Tibial nerve (tissue), 4 donors: ENCODE results near the gene SHROOM3. TPM values are rescaled to one million over a fixed set of nuclear protein-coding genes. Genes with fewer than 3 reads are reported as not detected.

ENCODE experiments used
- DNase-seq, 2 donors: peaks; one replicate each; pipeline ENCODE4 v3.0.0-alpha.2; 2019; ENCODE audit warnings: low spot score in 2 of 2
- H3K27ac ChIP-seq, 4 donors: fragments of 200-600 bp; sonication (generic) in 3 of 4; one replicate each; pipeline ENCODE4 v1.5.1; 2017 to 2019; ENCODE audit warnings: mild to moderate bottlenecking in 1 of 4
- H3K27me3 ChIP-seq, 2 donors: fragments of 200-600 bp; sonication (generic) in 1 of 2; one replicate each; pipeline versions ENCODE4 v1.5.1 to v1.6.0; 2017 to 2019
- H3K36me3 ChIP-seq, 3 donors: fragments of 200-600 bp; sonication (generic); one replicate each; pipeline ENCODE4 v1.5.1; 2018 to 2019
- H3K4me1 ChIP-seq, 4 donors: fragments of 200-600 bp; sonication (generic) in 3 of 4; one replicate each; pipeline ENCODE4 v1.5.1; 2017 to 2019
- H3K4me3 ChIP-seq, 4 donors: fragments of 200-600 bp; sonication (generic) in 3 of 4; one replicate each; pipeline ENCODE4 v1.5.1; 2017 to 2019; ENCODE audit warnings: mild to moderate bottlenecking in 1 of 4, moderate library complexity in 1 of 4
- H3K9me3 ChIP-seq, 4 donors: fragments of 200-600 bp; sonication (generic) in 3 of 4; one replicate each; pipeline ENCODE4 v1.5.1; 2017 to 2019
- CTCF ChIP-seq, 5 experiments: fragments of 200-600 bp in 3 of 5; fragments of 450-650 bp in 2 of 5; sonication (generic) in 3 of 5; IDR thresholded peaks; one replicate each; pipeline ENCODE4 v1.5.1; 2016 to 2019; ENCODE audit warnings: antibody characterized with exemption in 5 of 5, mild to moderate bottlenecking in 3 of 5, moderate library complexity in 2 of 5
- EP300 ChIP-seq, 2 donors: sonication (generic); formaldehyde crosslinking; IDR thresholded peaks; one replicate each; pipeline ENCODE4 v1.6.1; 2017; ENCODE audit warnings: antibody characterized with exemption in 2 of 2, mild to moderate bottlenecking in 1 of 2
- POLR2A ChIP-seq, 2 donors: fragments of 450-650 bp; IDR thresholded peaks; one replicate each; pipeline ENCODE4 v1.6.1; 2017; ENCODE audit warnings: antibody characterized with exemption in 2 of 2, mild to moderate bottlenecking in 2 of 2, moderate library complexity in 2 of 2
- WGBS, 2 donors: methylation state at CpG; one replicate each; pipeline ENCODE4 v1.1.5; 2018; 5-methylcytosine and 5-hydroxymethylcytosine counted together
- total RNA-seq, 4 donors: library from RNA; depleted of rRNA; stranded (reverse); fragments of >200 nt; gene quantifications; one replicate each; pipeline ENCODE4 v1.1.0, GENCODE V29; 2016

The SHROOM3 gene
- total RNA-seq, 4 donors from 2014 or later = 28.0 to 49.8 (median 37.9) TPM

- Histone ChIP-seq H3K4me3 (no peak overlapping the region), H3K27me3 (no peaks in the 10 kb centered on the region), H3K4me1 (peaks cover 0 to 3% (median 0%) of the 10 kb centered on the region in 4 donors), H3K36me3 (no peaks in the 10 kb centered on the region), H3K9me3 (peaks cover 0 to 7% (median 0%) of the 10 kb centered on the region in 4 donors), H3K27ac (no peak overlapping the region)
- TF ChIP-seq EP300 (IDR thresholded peaks at IDR 0.05) = no peak
- TF ChIP-seq CTCF (IDR thresholded peaks at IDR 0.05) = no peak
- no peak for TF ChIP-seq POLR2A (IDR thresholded peaks at IDR 0.05)
- WGBS, 2 donors = 84 to 87% methylated on average over 2 of the region's 2 CpGs
- DNase-seq = no peak
Observed at GRCh38 chr4:76515975-76516843, 81.2 kb downstream of the SHROOM3 start.

GRCh38 chr4:76518241-76518640 lies 83.2 kb downstream of the SHROOM3 start:
- Histone ChIP-seq H3K36me3 (no peaks in the 10 kb centered on the region), H3K9me3 (peaks cover 0 to 10% (median 0%) of the 10 kb centered on the region in 4 donors), H3K4me1 (no peaks in the 10 kb centered on the region), H3K27ac (no peak overlapping the region), H3K4me3 (no peak overlapping the region), H3K27me3 (no peaks in the 10 kb centered on the region)
- WGBS, 2 donors = 42 to 57% methylated on average over 1 of the region's 1 CpG
- TF ChIP-seq EP300 (IDR thresholded peaks at IDR 0.05) (no peak), CTCF (IDR thresholded peaks at IDR 0.05) (no peak), POLR2A (IDR thresholded peaks at IDR 0.05) (no peak)
- DNase-seq = no peak

GRCh38 chr4:76523593-76523992 lies 88.6 kb downstream of the SHROOM3 start:
- no peak for DNase-seq
- Histone ChIP-seq H3K27me3 (no peaks in the 10 kb centered on the region), H3K4me3 (no peak overlapping the region), H3K27ac (no peak overlapping the region), H3K9me3 (peaks cover 0 to 4% (median 0%) of the 10 kb centered on the region in 4 donors), H3K4me1 (no peaks in the 10 kb centered on the region), H3K36me3 (no peaks in the 10 kb centered on the region)
- 85 to 86% methylated on average over 6 of the region's 6 CpGs for WGBS, 2 donors
- no peak for TF ChIP-seq EP300 (IDR thresholded peaks at IDR 0.05)
- TF ChIP-seq POLR2A (IDR thresholded peaks at IDR 0.05) = no peak
- no peak for TF ChIP-seq CTCF (IDR thresholded peaks at IDR 0.05)

GRCh38 chr4:76525751-76526150 lies 90.7 kb downstream of the SHROOM3 start:
- H3K36me3 ChIP-seq = no peaks in the 10 kb centered on the region
- no peaks in the 10 kb centered on the region for H3K27me3 ChIP-seq
- no peaks in the 10 kb centered on the region for H3K4me1 ChIP-seq
- no peak for DNase-seq
- 87 to 96% methylated on average over 4 of the region's 4 CpGs for WGBS, 2 donors
- H3K27ac ChIP-seq = no peak overlapping the region
- no peak overlapping the region for H3K4me3 ChIP-seq
- TF ChIP-seq CTCF (IDR thresholded peaks at IDR 0.05) (no peak), POLR2A (IDR thresholded peaks at IDR 0.05) (no peak), EP300 (IDR thresholded peaks at IDR 0.05) (no peak)
- H3K9me3 ChIP-seq = peaks cover 0 to 4% (median 0%) of the 10 kb centered on the region in 4 donors

GRCh38 chr4:76526585-76526990 lies 91.6 kb downstream of the SHROOM3 start:
- H3K9me3 ChIP-seq = no peaks in the 10 kb centered on the region
- no peaks in the 10 kb centered on the region for H3K27me3 ChIP-seq
- no peaks in the 10 kb centered on the region for H3K36me3 ChIP-seq
- DNase-seq = no peak
- no peak overlapping the region for H3K4me3 ChIP-seq
- WGBS, 2 donors = 23 to 33% methylated on average over 2 of the region's 2 CpGs
- TF ChIP-seq POLR2A (IDR thresholded peaks at IDR 0.05) (no peak), CTCF (IDR thresholded peaks at IDR 0.05) (no peak), EP300 (IDR thresholded peaks at IDR 0.05) (no peak)
- no peak overlapping the region for H3K27ac ChIP-seq
- H3K4me1 ChIP-seq = no peaks in the 10 kb centered on the region
